C4-2B (cell line): ENCODE results near the gene TRIM51.

ENCODE experiments used
- ZFX ChIP-seq: fragments of 450-650 bp; IDR thresholded peaks from 2 replicates; pipeline ENCODE4 v1.6.1; 2017
- TF ChIP-seq, protein P1 (sequence below): fragments of 450-650 bp; conservative IDR thresholded peaks from 2 replicates; pipeline ENCODE4 v1.5.1; 2017; ENCODE audit warnings: mild to moderate bottlenecking

DNA sequence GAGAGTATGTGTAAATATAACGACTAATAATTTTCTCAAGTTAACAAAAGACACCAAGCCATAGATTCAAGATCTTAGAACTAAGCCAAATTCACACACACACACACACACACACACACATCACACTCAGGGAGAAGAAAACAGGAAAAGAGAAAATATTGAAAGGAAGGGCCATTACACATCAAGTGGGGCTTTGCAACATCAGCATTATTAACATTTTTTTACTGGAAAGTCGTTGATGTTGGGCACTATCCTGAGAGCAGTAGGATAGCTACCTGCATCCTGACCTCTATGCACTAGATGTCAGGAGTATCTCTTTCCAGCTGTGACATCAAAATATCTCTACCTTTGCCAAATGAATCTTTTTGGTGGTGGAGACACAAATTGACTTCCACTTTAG is 35.6 kb upstream of the TRIM51 start:
- TF ChIP-seq, protein P1, sequence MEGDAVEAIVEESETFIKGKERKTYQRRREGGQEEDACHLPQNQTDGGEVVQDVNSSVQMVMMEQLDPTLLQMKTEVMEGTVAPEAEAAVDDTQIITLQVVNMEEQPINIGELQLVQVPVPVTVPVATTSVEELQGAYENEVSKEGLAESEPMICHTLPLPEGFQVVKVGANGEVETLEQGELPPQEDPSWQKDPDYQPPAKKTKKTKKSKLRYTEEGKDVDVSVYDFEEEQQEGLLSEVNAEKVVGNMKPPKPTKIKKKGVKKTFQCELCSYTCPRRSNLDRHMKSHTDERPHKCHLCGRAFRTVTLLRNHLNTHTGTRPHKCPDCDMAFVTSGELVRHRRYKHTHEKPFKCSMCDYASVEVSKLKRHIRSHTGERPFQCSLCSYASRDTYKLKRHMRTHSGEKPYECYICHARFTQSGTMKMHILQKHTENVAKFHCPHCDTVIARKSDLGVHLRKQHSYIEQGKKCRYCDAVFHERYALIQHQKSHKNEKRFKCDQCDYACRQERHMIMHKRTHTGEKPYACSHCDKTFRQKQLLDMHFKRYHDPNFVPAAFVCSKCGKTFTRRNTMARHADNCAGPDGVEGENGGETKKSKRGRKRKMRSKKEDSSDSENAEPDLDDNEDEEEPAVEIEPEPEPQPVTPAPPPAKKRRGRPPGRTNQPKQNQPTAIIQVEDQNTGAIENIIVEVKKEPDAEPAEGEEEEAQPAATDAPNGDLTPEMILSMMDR: no peak
- TF ChIP-seq ZFX: no peak
